ENCODE measurements around the gene C11orf24. TPM values are rescaled to one million over a fixed set of nuclear protein-coding genes. Genes with fewer than 3 reads are reported as not detected.

C11orf24 gene
- total and polyA plus RNA-seq, 2 of the 8 experiments (the other 6 are each of a cell fraction or from before 2014, with no cell fraction given), result 45.4 to 51.7 TPM

GRCh38 chr11:68297052-68297378 lies 25.2 kb upstream of the C11orf24 start (continued):
- TF ChIP-seq ATF2 (IDR thresholded peaks at IDR 0.05; ENCODE audit: low read length) (no peak), USF2 (IDR thresholded peaks at IDR 0.05; ENCODE audit: low read length) (no peak), RNF2 (IDR thresholded peaks at IDR 0.05; ENCODE audit: borderline replicate concordance, low read depth, low read length, missing control alignments, poor library complexity, severe bottlenecking) (no peak)
